DND-41 (cell line): Measurements from ENCODE around the gene NYAP2.
A peak's percentile ranks its signal among the peaks of the same experiment; 100 is the strongest.

Experiments used
- ATAC-seq: fragments of 200-7000 bp; cut with Tn5 transposase; 3 replicates; pipeline ENCODE4 v1.9.1; 2021; ENCODE audit warnings: low read depth; ENCODE audit not compliant: insufficient read depth
- DNase-seq: peaks from one replicate; pipeline ENCODE4 v3.0.0-alpha.2; 2020
- H2AFZ ChIP-seq: 2 replicates; pipeline ENCODE4 v1.6.0; 2012; ENCODE audit warnings: low read depth, low read length
- H3K27ac ChIP-seq: 2 replicates; pipeline ENCODE4 v1.5.1; 2012; ENCODE audit warnings: low read length, inconsistent platforms
- H3K27me3 ChIP-seq: fragments of 200-600 bp; sonication (generic); 2 replicates; pipeline ENCODE4 v1.6.0; 2012; ENCODE audit warnings: low read length, mild to moderate bottlenecking, inconsistent platforms; ENCODE audit not compliant: insufficient read depth, poor library complexity
- H3K36me3 ChIP-seq: 2 replicates; pipeline ENCODE4 v1.5.1; 2012; ENCODE audit warnings: low read length, inconsistent platforms; ENCODE audit not compliant: insufficient read depth
- H3K4me1 ChIP-seq: 2 replicates; pipeline ENCODE4 v1.5.1; 2012; ENCODE audit warnings: mild to moderate bottlenecking, low read length; ENCODE audit not compliant: insufficient read depth
- H3K4me2 ChIP-seq: 2 replicates; pipeline ENCODE4 v1.6.0; 2012; ENCODE audit warnings: mild to moderate bottlenecking, moderate library complexity, low read length, inconsistent platforms; ENCODE audit not compliant: insufficient read depth
- H3K4me3 ChIP-seq, 2 experiments: fragments of 200-600 bp in 1 of 2; shearing (Covaris generic) in 1 of 2; 2 replicates each; pipeline ENCODE4 v1.5.1; 2012 to 2016; ENCODE audit warnings: inconsistent platforms in 2 of 2, low read length in 2 of 2, mild to moderate bottlenecking in 2 of 2, low read depth in 1 of 2, moderate library complexity in 1 of 2
- H3K79me2 ChIP-seq: 2 replicates; pipeline ENCODE4 v1.6.0; 2012; ENCODE audit warnings: low read length, inconsistent platforms; ENCODE audit not compliant: insufficient read depth
- H3K9ac ChIP-seq: 2 replicates; pipeline ENCODE4 v1.6.0; 2012; ENCODE audit warnings: low read depth, mild to moderate bottlenecking, inconsistent platforms, low read length, moderate library complexity
- H3K9me3 ChIP-seq: 2 replicates; pipeline ENCODE4 v1.5.1; 2012; ENCODE audit warnings: low read length, moderate library complexity, mild to moderate bottlenecking, inconsistent platforms; ENCODE audit not compliant: insufficient read depth, severe bottlenecking
- H4K20me1 ChIP-seq: 2 replicates; pipeline ENCODE4 v1.6.0; 2012; ENCODE audit warnings: low read length; ENCODE audit not compliant: insufficient read depth
- EZH2 ChIP-seq: IDR thresholded peaks from 3 replicates; pipeline ENCODE4 v1.6.1; 2012; ENCODE audit warnings: borderline replicate concordance, low read depth, mild to moderate bottlenecking, moderate library complexity, low read length, inconsistent platforms; ENCODE audit not compliant: severe bottlenecking
- TF ChIP-seq, protein P1 (sequence below): IDR thresholded peaks from 2 replicates; pipeline ENCODE4 v1.5.1; 2012; ENCODE audit warnings: borderline replicate concordance, low read length, moderate library complexity, mild to moderate bottlenecking; ENCODE audit not compliant: poor library complexity, severe bottlenecking; ENCODE audit errors: extremely low read depth

The NYAP2 gene

GRCh38 chr2:225649274-225649673, 249.8 kb downstream of the NYAP2 start:
- ATAC-seq (no peak), DNase-seq (no peak)
- no peak overlapping the region for H3K9ac ChIP-seq
- no peaks in the 10 kb centered on the region for H3K9me3 ChIP-seq
- no peak overlapping the region for H3K4me2 ChIP-seq
- no peaks in the 10 kb centered on the region for H3K4me1 ChIP-seq
- H3K79me2 ChIP-seq = no peaks in the 10 kb centered on the region
- no peaks in the 10 kb centered on the region for H3K27me3 ChIP-seq
- no peaks in the 10 kb centered on the region for H3K36me3 ChIP-seq
- no peak overlapping the region for H2AFZ ChIP-seq
- no peaks in the 10 kb centered on the region for H4K20me1 ChIP-seq
- H3K4me3 ChIP-seq = no peak overlapping the region
- H3K27ac ChIP-seq = no peak overlapping the region
- TF ChIP-seq EZH2 = no peak

DNA sequence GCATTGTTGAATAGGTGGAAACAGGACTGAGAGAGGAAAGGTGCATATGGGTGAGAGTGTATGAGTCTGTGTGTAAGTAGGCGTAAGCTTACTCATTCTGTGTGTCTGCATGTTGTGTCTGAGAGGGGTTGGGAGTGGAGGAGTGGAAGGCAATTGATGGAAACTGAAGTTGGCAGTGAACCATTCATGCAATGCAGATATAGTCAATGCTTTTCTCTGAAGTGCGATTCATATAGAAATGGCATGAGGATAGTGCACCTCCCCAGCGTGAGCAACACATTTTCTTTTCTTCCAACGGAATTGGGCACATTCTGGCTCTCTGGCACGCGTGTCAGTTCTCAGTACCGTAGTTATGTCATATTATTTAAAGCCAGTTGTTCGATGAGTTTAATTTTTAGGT, 250.5 kb downstream of the NYAP2 start:
- no peak for ATAC-seq
- H3K4me3 ChIP-seq = no peak overlapping the region

GRCh38 chr2:225660262-225661131, 261.0 kb downstream of the NYAP2 start:
- TF ChIP-seq, protein P1, sequence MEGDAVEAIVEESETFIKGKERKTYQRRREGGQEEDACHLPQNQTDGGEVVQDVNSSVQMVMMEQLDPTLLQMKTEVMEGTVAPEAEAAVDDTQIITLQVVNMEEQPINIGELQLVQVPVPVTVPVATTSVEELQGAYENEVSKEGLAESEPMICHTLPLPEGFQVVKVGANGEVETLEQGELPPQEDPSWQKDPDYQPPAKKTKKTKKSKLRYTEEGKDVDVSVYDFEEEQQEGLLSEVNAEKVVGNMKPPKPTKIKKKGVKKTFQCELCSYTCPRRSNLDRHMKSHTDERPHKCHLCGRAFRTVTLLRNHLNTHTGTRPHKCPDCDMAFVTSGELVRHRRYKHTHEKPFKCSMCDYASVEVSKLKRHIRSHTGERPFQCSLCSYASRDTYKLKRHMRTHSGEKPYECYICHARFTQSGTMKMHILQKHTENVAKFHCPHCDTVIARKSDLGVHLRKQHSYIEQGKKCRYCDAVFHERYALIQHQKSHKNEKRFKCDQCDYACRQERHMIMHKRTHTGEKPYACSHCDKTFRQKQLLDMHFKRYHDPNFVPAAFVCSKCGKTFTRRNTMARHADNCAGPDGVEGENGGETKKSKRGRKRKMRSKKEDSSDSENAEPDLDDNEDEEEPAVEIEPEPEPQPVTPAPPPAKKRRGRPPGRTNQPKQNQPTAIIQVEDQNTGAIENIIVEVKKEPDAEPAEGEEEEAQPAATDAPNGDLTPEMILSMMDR = peak; percentile 90
- no peak for TF ChIP-seq EZH2

More for the DNA sequence above, 250.5 kb downstream of the NYAP2 start:
- H3K79me2 ChIP-seq = no peaks in the 10 kb centered on the region
- H3K9me3 ChIP-seq = no peaks in the 10 kb centered on the region
- no peaks in the 10 kb centered on the region for H3K27me3 ChIP-seq
- TF ChIP-seq EZH2 = no peak
- TF ChIP-seq, protein P1 = no peak
- no peaks in the 10 kb centered on the region for H3K36me3 ChIP-seq
- H3K4me1 ChIP-seq = no peaks in the 10 kb centered on the region
- no peaks in the 10 kb centered on the region for H4K20me1 ChIP-seq
- H2AFZ ChIP-seq = no peak overlapping the region
- DNase-seq = no peak
- no peak overlapping the region for H3K9ac ChIP-seq
- no peak overlapping the region for H3K4me2 ChIP-seq
- H3K27ac ChIP-seq = no peak overlapping the region

GRCh38 chr2:225662101-225662500, 262.6 kb downstream of the NYAP2 start:
- Histone ChIP-seq H3K4me1 (no peaks in the 10 kb centered on the region), H3K9me3 (no peaks in the 10 kb centered on the region), H4K20me1 (no peaks in the 10 kb centered on the region), H3K79me2 (no peaks in the 10 kb centered on the region), H2AFZ (no peak overlapping the region), H3K4me3 (no peak overlapping the region), H3K27ac (no peak overlapping the region), H3K27me3 (peaks cover 7% of the 10 kb centered on the region), H3K9ac (no peak overlapping the region), H3K4me2 (no peak overlapping the region), H3K36me3 (no peaks in the 10 kb centered on the region)
- ATAC-seq (no peak), DNase-seq (no peak)
- TF ChIP-seq EZH2 = no peak
- TF ChIP-seq, protein P1 = no peak

More at GRCh38 chr2:225660262-225661131, 261.0 kb downstream of the NYAP2 start:
- DNase-seq (peak; percentile 70), ATAC-seq (peak; percentile 88)
- H3K4me3 ChIP-seq = no peak overlapping the region
- no peak overlapping the region for H3K27ac ChIP-seq
- H4K20me1 ChIP-seq = no peaks in the 10 kb centered on the region
- no peaks in the 10 kb centered on the region for H3K36me3 ChIP-seq
- H3K79me2 ChIP-seq = no peaks in the 10 kb centered on the region
- no peaks in the 10 kb centered on the region for H3K9me3 ChIP-seq
- peaks cover 11% of the 10 kb centered on the region for H3K27me3 ChIP-seq
- H2AFZ ChIP-seq = no peak overlapping the region
- H3K4me2 ChIP-seq = no peak overlapping the region
- H3K4me1 ChIP-seq = no peaks in the 10 kb centered on the region
- H3K9ac ChIP-seq = no peak overlapping the region
